HCT116 (cell line): Measurements from ENCODE around the gene KCNH3. TPM values are rescaled to one million over a fixed set of nuclear protein-coding genes. Genes with fewer than 3 reads are reported as not detected.

ENCODE experiments used
- ATAC-seq: fragments of 200-7000 bp; cut with Tn5 transposase; 2 replicates; pipeline ENCODE4 v1.9.1; 2020; ENCODE audit warnings: mild to moderate bottlenecking, moderate library complexity
- BruUV-seq: library from RNA; stranded (reverse); fragments of 400-500 nt; replicated peaks from 2 replicates; lab custom pipeline; 2021; lab: Mats Ljungman, UMichigan
- CTCF ChIA-PET: fragments of 300-600 bp; sonication (Branson Sonifier 250); formaldehyde crosslinking; loops from one replicate; lab custom pipeline; 2021; ENCODE audit warnings: antibody characterized with exemption; lab: Charles Lee
- POLR2A ChIA-PET: fragments of 300-600, 350-600 bp; sonication (Branson Sonifier 250); formaldehyde crosslinking; loops from one replicate; lab custom pipeline; 2021; ENCODE audit warnings: antibody characterized with exemption; lab: Charles Lee
- RAD21 ChIA-PET, 2 experiments: fragments of 300-600 bp; sonication (Branson Sonifier 250); formaldehyde crosslinking; loops; one replicate each; lab custom pipeline; 2023; ENCODE audit warnings: low total read pairs in 2 of 2; ENCODE audit not compliant: uncharacterized antibody in 2 of 2, unreplicated experiment in 2 of 2, low non-redundant PET in 1 of 2; lab: Charles Lee
- DNase-seq: peaks from one replicate; pipeline ENCODE4 v3.0.0-alpha.2; 2010; ENCODE audit warnings: low read depth, low spot score
- H2AFZ ChIP-seq: fragments of 200-600 bp; shearing (Covaris generic), sonication (generic); 2 replicates; pipeline ENCODE4 v1.6.1; 2017; ENCODE audit warnings: low read depth, mixed run types, mixed read lengths, antibody characterized with exemption, low read length; ENCODE audit not compliant: poor library complexity, severe bottlenecking
- H3K27ac ChIP-seq: 2 replicates; pipeline ENCODE4 v1.5.1; 2012; ENCODE audit warnings: low read depth, low read length
- H3K27me3 ChIP-seq: fragments of 200-600 bp; sonication (generic); 2 replicates; pipeline ENCODE4 v1.6.1; 2016; ENCODE audit warnings: mixed run types, low read length, mixed read lengths; ENCODE audit not compliant: insufficient read depth
- H3K36me3 ChIP-seq, 2 experiments: fragments of 200-500 bp in 1 of 2; fragments of 200-600 bp in 1 of 2; sonication (Bioruptor generic) in 1 of 2; sonication (generic) in 1 of 2; 2 replicates each; pipeline versions ENCODE4 v1.5.1 to v1.6.1; 2014 to 2016; ENCODE audit warnings: low read length in 2 of 2, inconsistent platforms in 1 of 2, mixed read lengths in 1 of 2, mixed run types in 1 of 2; ENCODE audit not compliant: insufficient read depth in 2 of 2, control insufficient read depth in 1 of 2
- H3K4me1 ChIP-seq, 2 experiments: fragments of 200-600 bp in 1 of 2; sonication (generic) in 1 of 2; 2 replicates each; pipeline versions ENCODE4 v1.5.1 to v1.6.1; 2012 to 2017; ENCODE audit warnings: low read length in 2 of 2, inconsistent platforms in 1 of 2, mild to moderate bottlenecking in 1 of 2, mixed read lengths in 1 of 2, mixed run types in 1 of 2, moderate library complexity in 1 of 2; ENCODE audit not compliant: insufficient read depth in 2 of 2, control insufficient read depth in 1 of 2
- H3K4me2 ChIP-seq: fragments of 200-600 bp; sonication (generic); 2 replicates; pipeline ENCODE4 v1.6.1; 2017; ENCODE audit warnings: mixed run types, low read length, mixed read lengths
- H3K4me3 ChIP-seq, 2 experiments: fragments of 200-600 bp in 1 of 2; sonication (generic) in 1 of 2; replicated peaks in 1 of 2; 2 replicates each; pipeline ENCODE4 v1.5.1; 2011 to 2016; ENCODE audit warnings: low read length in 2 of 2, control low read depth in 1 of 2, low read depth in 1 of 2, mild to moderate bottlenecking in 1 of 2, mixed read lengths in 1 of 2, mixed run types in 1 of 2
- H3K79me2 ChIP-seq: fragments of 200-600 bp; sonication (generic); 2 replicates; pipeline ENCODE4 v1.6.1; 2017; ENCODE audit warnings: mild to moderate bottlenecking, mixed run types, low read length, moderate library complexity, mixed read lengths; ENCODE audit not compliant: insufficient read depth
- H3K9ac ChIP-seq: fragments of 200-600 bp; sonication (generic); 2 replicates; pipeline ENCODE4 v1.6.1; 2016; ENCODE audit warnings: low read length, mixed read lengths
- H3K9me2 ChIP-seq: fragments of 200-600 bp; sonication (generic), shearing (Covaris generic); 2 replicates; pipeline ENCODE4 v1.6.1; 2017; ENCODE audit warnings: mixed run types, mild to moderate bottlenecking, moderate library complexity; ENCODE audit not compliant: insufficient read depth
- H3K9me3 ChIP-seq, 2 experiments: fragments of 200-500 bp in 1 of 2; fragments of 200-600 bp in 1 of 2; sonication (Bioruptor generic) in 1 of 2; sonication (generic) in 1 of 2; 2 replicates each; pipeline ENCODE4 v1.6.1; 2014 to 2017; ENCODE audit warnings: low read length in 2 of 2, mixed read lengths in 2 of 2, inconsistent platforms in 1 of 2, low read depth in 1 of 2, mild to moderate bottlenecking in 1 of 2, mixed run types in 1 of 2, moderate library complexity in 1 of 2; ENCODE audit not compliant: control insufficient read depth in 1 of 2, insufficient read depth in 1 of 2
- H4K20me1 ChIP-seq: fragments of 200-600 bp; sonication (generic), shearing (Covaris generic); 2 replicates; pipeline ENCODE4 v1.6.1; 2017; ENCODE audit warnings: mixed run types, mild to moderate bottlenecking, moderate library complexity; ENCODE audit not compliant: insufficient read depth
- ATF3 ChIP-seq: IDR thresholded peaks from 2 replicates; pipeline ENCODE4 v1.6.1; 2012
- CBX3 ChIP-seq: IDR thresholded peaks from 2 replicates; pipeline ENCODE4 v1.6.1; 2012; ENCODE audit warnings: low read depth
- CEBPB ChIP-seq: IDR thresholded peaks from 2 replicates; pipeline ENCODE4 v1.6.1; 2012; ENCODE audit warnings: low read depth
- CTCF ChIP-seq, 3 experiments: fragments of 200-600 bp in 1 of 3; sonication (generic) in 1 of 3; IDR thresholded peaks in 2 of 3; conservative IDR thresholded peaks in 1 of 3; 2 replicates each; pipeline ENCODE4 v1.5.1; 2012 to 2017; ENCODE audit warnings: low read depth in 2 of 3, low read length in 2 of 3, antibody characterized with exemption in 1 of 3, borderline replicate concordance in 1 of 3, control low read depth in 1 of 3, mild to moderate bottlenecking in 1 of 3, mixed read lengths in 1 of 3, mixed run types in 1 of 3, moderate library complexity in 1 of 3; ENCODE audit not compliant: insufficient read depth in 1 of 3
- ELF1 ChIP-seq: IDR thresholded peaks from 2 replicates; pipeline ENCODE4 v1.6.1; 2012; ENCODE audit warnings: low read depth, borderline replicate concordance
- FOSL1 ChIP-seq: IDR thresholded peaks from 2 replicates; pipeline ENCODE4 v1.6.1; 2012; ENCODE audit warnings: low read depth
- JUND ChIP-seq: IDR thresholded peaks from 2 replicates; pipeline ENCODE4 v1.6.1; 2012
- POLR2A ChIP-seq: IDR thresholded peaks from 2 replicates; pipeline ENCODE4 v1.7.0; 2011; ENCODE audit warnings: borderline replicate concordance; ENCODE audit not compliant: insufficient read depth, insufficient read length; ENCODE audit errors: extremely low read depth
- POLR2AphosphoS5 ChIP-seq: IDR thresholded peaks from 2 replicates; pipeline ENCODE4 v1.6.1; 2011; ENCODE audit warnings: mild to moderate bottlenecking, low read depth, low read length, moderate library complexity
- RAD21 ChIP-seq: IDR thresholded peaks from 2 replicates; pipeline ENCODE4 v1.6.1; 2012; ENCODE audit warnings: low read depth, mild to moderate bottlenecking
- REST ChIP-seq: IDR thresholded peaks from 2 replicates; pipeline ENCODE4 v1.6.1; 2012; ENCODE audit warnings: low read depth
- SIN3A ChIP-seq: IDR thresholded peaks from 2 replicates; pipeline ENCODE4 v1.6.1; 2012; ENCODE audit warnings: low read depth
- YY1 ChIP-seq: IDR thresholded peaks from 2 replicates; pipeline ENCODE4 v1.6.1; 2011; ENCODE audit warnings: low read length, low read depth, moderate library complexity, mild to moderate bottlenecking; ENCODE audit not compliant: insufficient replicate concordance; ENCODE audit errors: extremely low read depth
- ZBTB33 ChIP-seq: IDR thresholded peaks from 2 replicates; pipeline ENCODE4 v1.6.1; 2011; ENCODE audit warnings: mild to moderate bottlenecking, low read length, moderate library complexity; ENCODE audit not compliant: insufficient replicate concordance; ENCODE audit errors: extremely low read depth
- ZNF274 ChIP-seq: fragments of 200-500 bp; sonication (Bioruptor generic); IDR thresholded peaks from 2 replicates; pipeline ENCODE4 v1.6.1; 2014; ENCODE audit warnings: mild to moderate bottlenecking, low read depth, low read length, inconsistent platforms
- intact Hi-C: fragments of 100-400 bp; cut with micrococcal nuclease; formaldehyde crosslinking; loops from 2 replicates; pipeline ENCODE4 v1.10.0; 2022
- total RNA-seq: library from RNA; stranded (reverse); gene quantifications from one replicate; pipeline ENCODE4 v1.2.1, GENCODE V29; 2021; ENCODE audit not compliant: unreplicated experiment

The KCNH3 gene
- total RNA-seq, 1 experiment from 2014 or later = 35.3 TPM

- TF ChIP-seq ZBTB33 (no peak), POLR2AphosphoS5 (no peak), ELF1 (no peak), YY1 (no peak), ZNF274 (no peak), ATF3 (no peak), JUND (no peak)
- TF ChIP-seq, all 23 proteins: peak for 0
Measured at GRCh38 chr12:49560695-49561094, 21.9 kb downstream of the KCNH3 start (continued).

- Histone ChIP-seq H2AFZ (no peak overlapping the region), H3K27me3 (no peaks in the 10 kb centered on the region), H3K4me3 (no peak overlapping the region), H3K79me2 (peaks cover 25% of the 10 kb centered on the region), H3K4me1 (peaks cover 5 to 9% of the 10 kb centered on the region in 2 experiments; a peak in 3 of 4 replicates), H3K9ac (no peak overlapping the region), H3K4me2 (no peak overlapping the region), H3K27ac (no peak overlapping the region), H3K9me3 (no peaks in the 10 kb centered on the region), H4K20me1 (no peaks in the 10 kb centered on the region), H3K9me2 (no peaks in the 10 kb centered on the region), H3K36me3 (peaks cover 18 to 63% of the 10 kb centered on the region in 2 experiments)
- ChIA-PET RAD21 (no interaction called here), CTCF (no interaction called here), POLR2A (no interaction called here)
- intact Hi-C loops = no loop called here
- DNase-seq (no peak), ATAC-seq (no peak)
- no TSS peak for BruUV-seq
- no peak for TF ChIP-seq REST
- TF ChIP-seq YY1 = no peak
- no peak for TF ChIP-seq CBX3
- TF ChIP-seq ELF1 = no peak
- no peak for TF ChIP-seq RAD21
- no peak for TF ChIP-seq CEBPB
- TF ChIP-seq FOSL1 = no peak
- TF ChIP-seq POLR2A = no peak
- no peak for TF ChIP-seq JUND
- TF ChIP-seq SIN3A = no peak
- TF ChIP-seq POLR2AphosphoS5 = no peak
- TF ChIP-seq CTCF (IDR thresholded peaks at IDR 0.05 in 2 of 3, conservative IDR thresholded peaks at IDR 0.05 in 1 of 3; ENCODE audit: borderline replicate concordance in 1 of 3, insufficient read depth in 1 of 3, low read depth in 2 of 3, low read length in 2 of 3) = no peak
Measured at GRCh38 chr12:49562233-49562632, 23.4 kb downstream of the KCNH3 start.
